ENCODE data around the gene MYOD1.

The MYOD1 gene

DNA sequence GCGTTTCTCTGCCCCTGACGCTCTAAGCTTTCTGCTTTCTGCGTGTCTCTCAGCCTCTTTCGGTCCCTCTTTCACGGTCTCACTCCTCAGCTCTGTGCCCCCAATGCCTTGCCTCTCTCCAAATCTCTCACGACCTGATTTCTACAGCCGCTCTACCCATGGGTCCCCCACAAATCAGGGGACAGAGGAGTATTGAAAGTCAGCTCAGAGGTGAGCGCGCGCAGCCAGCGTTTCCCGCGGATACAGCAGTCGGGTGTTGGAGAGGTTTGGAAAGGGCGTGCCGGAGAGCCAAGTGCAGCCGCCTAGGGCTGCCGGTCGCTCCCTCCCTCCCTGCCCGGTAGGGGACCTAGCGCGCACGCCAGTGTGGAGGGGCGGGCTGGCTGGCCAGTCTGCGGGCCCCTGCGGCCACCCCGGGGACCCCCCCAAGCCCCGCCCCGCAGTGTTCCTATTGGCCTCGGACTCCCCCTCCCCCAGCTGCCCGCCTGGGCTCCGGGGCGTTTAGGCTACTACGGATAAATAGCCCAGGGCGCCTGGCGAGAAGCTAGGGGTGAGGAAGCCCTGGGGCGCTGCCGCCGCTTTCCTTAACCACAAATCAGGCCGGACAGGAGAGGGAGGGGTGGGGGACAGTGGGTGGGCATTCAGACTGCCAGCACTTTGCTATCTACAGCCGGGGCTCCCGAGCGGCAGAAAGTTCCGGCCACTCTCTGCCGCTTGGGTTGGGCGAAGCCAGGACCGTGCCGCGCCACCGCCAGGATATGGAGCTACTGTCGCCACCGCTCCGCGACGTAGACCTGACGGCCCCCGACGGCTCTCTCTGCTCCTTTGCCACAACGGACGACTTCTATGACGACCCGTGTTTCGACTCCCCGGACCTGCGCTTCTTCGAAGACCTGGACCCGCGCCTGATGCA, at the start of gene MYOD1:
Gene MYOD1 (plus strand): TSS at position 544 of the 910 bp plus-strand sequence. CDS start 212 bp downstream, at position 756.
- no peak for DNase-seq (ENCODE audit: low read depth in 2 of 2)

DNA sequence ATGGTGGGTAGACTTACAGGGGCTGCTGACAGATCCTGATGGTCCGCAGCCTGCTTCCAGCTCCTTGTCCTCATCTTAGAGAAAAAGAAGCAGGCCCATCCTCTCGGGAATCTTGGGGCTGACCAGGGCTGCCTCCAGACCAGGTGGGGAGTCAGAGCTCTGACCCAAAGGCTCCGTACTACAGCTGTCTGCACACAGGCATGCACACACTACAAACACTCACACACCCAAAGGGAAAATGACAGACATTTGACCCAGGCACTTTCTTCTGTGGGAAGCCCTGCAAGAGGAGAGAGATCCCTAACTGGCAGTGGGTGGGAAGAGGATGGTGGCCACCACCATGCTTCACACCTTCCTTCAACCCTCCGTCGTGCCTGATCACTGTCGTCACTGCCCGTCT, 46.9 kb upstream of the MYOD1 start:
- no peak for DNase-seq (ENCODE audit: low read depth in 2 of 2)

DNA sequence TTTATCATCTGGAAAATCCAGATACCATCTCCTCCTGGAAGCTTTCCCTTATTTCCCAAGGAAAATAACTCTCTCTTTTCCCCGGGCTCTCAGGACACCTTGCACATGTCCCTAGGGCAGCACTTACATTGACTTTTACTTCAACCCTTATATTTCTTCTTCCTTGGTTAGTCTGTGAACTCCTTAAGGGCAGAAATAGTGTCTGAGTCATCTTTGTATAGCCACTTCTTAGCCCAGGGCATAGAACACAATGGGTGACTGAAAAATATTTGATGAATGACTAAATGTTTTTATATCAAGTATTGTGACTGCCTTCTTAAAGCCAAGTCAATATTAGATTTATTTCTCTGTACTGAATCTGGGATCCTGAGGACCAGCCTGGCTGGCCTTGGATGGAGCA, 45.4 kb upstream of the MYOD1 start:
- DNase-seq (ENCODE audit: low read depth in 2 of 2), result no peak

DNA sequence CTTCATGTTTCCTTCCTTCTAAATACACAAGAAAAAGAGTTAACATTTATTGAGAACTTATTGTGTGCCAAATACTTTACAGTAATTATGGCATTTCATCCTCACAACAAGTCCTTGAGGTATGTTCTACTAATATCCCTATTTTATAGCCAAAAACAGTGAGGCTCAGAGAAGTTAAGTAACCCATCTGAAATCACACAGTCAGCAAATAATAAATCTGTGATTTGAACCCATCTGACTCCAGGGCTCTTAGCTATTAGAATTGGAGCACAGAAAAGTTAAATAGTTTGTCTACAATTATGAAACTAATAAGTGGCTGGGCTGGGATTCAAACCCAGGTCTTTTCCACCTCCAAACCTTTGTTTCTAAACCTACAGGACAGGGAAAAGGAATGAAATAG, 36.5 kb upstream of the MYOD1 start:
- no peak for DNase-seq (ENCODE audit: low read depth in 2 of 2)

DNA sequence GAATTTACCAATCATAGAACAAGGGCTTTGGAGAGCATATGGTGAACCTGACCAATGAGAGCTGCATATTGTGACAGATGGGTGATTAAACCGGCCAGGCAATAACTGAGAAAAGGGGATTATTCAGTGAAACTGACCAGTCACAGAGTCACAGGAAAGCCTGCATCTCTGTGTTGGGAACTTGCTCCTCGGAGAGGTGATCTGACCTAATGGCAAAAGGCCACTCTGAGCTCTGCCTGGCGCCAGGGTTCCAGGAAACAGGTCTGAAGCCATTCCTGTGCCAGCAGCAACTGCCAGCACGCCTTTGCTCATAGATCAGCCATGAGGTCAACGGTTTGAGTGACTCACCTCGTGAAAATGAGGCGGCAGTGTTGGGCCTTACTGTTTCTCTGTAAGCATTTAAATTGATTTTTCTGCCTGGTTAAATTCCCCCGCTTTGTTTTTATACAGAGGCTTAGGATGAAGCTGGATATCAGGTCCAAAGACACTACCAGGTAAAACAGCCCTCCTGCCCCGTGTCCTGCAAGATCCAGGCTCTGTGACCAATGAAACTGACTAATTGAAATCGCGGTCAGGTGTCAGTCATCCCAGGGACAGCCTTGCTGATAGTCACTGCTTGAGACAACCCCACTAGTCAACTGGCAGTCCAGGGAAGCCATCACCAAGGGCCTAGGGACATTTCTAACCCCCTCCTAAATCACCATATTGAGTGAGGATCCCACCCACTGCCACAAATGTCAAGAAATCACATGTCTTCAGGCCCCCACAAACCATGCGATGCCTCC, 35.8 kb upstream of the MYOD1 start:
- DNase-seq (ENCODE audit: low read depth in 2 of 2), result no peak

DNA sequence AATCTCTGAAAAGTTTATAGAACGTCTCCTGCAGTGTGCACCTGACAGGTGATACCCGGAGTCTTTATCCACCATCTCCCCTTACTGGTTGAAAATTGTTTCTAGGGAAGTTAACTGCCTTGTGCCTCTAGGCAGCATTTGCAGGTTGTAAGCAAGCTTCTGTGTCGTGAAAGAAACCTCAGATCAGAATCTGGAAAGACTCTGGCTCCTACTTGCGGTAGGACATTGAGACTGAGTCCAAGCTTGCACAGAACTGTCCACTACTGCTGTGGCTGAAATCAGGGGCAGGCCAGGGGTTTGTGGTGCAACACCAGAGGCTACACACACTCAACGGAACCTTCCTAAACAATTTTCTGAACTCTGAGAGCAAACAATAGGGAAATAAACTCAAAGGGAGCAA, 34.8 kb upstream of the MYOD1 start:
- DNase-seq (ENCODE audit: low read depth in 2 of 2), result no peak

DNA sequence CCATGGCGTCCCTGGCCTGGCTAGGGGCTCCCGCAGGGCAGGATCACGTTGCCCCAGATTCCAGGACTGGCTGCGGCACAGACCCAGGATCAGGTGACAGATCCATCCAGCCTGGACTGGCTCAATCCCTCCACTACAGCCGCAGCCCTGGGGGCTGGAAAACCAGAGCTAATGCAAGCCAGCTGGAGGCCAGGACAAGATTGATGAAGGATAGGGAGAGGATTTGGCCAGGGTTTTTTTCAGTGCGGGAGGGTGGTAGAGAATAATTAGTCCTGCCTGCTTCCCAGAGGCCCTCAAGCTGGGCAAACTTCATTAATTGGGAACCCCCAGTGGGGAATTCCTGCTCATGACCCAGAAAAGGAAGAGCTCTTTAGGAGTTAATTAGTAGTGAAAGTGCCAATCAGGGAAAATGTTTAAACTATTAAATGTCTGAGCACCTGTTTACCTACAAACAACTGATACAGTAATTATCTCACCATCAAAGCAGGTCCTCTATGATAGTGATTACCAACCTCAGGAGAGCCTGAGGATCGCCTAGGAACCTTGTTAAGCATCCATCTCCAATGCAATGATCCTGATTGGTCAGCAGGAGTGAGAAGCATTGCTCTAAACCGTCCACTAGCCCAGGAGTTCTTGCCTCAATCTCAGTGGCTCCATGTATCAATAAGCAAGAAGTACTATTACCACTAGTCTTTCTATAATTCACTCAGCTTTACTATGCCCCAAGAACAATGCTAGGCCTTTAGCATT, 33.0 kb upstream of the MYOD1 start:
- DNase-seq (ENCODE audit: low read depth in 2 of 2), result no peak

DNA sequence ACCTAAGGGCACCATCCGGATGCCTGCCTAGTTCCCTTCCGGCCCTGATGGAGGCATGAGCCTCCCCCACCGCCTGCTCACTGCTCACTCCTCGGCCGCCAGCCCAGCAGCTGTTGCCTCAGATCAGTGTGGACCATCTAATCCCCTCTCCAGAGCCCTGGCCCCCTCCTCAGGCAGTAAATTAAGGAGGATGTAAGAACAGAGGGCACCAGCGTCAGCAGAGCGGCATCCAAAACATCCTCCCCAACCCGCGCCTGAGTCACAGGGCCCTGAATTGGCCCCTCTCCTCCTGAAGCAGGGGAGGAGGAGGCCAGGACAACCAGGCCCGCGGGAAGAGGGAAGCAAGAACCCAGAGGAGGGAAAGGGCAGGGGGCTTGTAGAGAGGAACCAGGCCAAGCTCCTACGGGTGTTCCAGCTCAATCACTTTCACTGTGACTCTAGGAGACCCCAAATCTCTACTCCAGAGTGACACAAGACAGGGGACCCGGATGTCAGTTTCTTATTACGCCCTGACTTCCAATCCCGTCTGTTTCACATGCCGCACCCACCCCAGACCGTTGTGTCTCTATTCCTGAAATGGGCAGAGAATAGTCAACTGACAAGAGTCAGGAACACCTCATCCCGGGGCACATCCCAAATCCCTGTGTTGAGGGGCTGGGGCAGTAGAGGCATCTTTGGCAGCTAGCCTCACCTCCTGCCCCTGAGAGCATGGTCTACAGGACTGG, 31.3 kb upstream of the MYOD1 start:
- no peak for DNase-seq (ENCODE audit: low read depth in 2 of 2)

DNA sequence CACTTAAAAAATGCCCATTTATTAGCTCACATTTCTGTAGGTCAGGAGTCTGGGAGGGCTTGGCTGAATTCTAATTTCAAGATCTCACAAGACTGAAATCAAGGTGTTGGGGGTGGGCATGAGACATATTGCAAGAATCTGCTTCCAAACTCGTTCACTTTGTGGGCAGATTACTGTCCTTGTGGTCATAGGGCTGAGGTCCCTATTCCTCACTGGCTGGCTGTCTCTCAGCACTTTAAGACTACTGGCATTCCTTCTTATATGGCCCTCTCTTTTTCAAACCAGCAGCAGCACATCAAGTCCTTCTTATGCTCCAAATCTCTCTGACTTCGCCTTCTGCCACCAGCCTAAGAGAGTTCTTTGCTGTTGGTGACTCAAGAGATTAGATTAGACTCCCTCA, 27.8 kb upstream of the MYOD1 start:
- DNase-seq (ENCODE audit: low read depth in 2 of 2), result no peak

DNA sequence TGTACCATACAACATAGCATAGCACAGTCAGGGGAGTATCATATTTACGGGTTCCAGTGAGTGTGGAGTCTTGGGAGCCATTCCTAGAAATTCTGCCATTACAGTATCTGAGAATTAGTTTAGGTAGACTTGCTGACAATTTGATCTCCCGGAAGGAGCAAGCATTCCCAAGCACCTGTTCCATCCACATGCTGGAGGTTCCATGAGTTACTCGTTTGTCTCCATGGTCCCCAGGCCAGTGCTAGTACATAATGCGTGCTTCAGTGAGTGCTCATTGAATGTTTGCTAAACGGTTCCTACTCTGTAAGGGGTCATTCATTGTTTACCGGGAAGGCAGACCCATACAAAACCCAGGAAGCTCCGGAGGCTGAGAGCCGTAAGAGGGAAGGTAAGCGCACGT, 27.4 kb upstream of the MYOD1 start:
- DNase-seq (ENCODE audit: low read depth in 2 of 2), result no peak

DNA sequence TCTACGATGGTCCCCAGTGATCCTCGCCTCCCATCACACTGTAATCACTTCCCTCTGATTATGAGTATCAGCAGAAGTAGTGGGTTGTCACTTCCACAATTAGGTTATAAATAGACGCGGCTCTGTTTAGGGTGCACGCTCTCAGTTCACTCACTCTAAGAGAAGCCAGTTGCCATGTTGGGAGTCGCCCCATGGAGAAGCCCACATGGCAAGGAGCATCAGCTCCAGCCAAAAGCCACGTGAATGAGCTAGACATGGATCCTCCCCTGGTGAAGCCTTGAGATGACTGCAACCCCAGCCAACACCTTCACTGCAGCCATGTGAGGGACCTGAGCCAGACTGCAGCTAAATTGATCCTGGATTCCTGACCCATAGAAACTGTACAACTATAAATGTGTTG, 26.4 kb upstream of the MYOD1 start:
- DNase-seq (ENCODE audit: low read depth in 2 of 2), result no peak

DNA sequence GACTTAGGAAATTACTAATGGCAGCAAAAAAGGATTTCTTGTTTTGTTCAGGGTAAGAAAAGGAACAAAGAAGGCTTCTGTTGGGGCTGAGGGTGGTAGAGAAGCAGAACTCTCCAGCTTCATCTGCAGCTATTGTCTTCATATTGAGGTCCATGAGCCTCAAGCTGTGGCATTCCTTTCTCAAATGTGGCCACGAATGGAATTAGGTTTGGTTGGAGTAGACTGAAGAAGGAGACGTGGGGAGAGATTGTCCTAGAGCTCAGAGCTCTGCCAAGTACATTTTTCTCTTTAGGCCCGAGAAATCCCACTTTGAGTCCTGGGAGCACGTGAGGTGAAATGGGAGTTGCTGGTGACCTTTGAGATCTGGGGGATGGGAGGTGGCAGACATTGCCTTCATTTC, 25.8 kb upstream of the MYOD1 start:
- DNase-seq (ENCODE audit: low read depth in 2 of 2), result no peak

DNA sequence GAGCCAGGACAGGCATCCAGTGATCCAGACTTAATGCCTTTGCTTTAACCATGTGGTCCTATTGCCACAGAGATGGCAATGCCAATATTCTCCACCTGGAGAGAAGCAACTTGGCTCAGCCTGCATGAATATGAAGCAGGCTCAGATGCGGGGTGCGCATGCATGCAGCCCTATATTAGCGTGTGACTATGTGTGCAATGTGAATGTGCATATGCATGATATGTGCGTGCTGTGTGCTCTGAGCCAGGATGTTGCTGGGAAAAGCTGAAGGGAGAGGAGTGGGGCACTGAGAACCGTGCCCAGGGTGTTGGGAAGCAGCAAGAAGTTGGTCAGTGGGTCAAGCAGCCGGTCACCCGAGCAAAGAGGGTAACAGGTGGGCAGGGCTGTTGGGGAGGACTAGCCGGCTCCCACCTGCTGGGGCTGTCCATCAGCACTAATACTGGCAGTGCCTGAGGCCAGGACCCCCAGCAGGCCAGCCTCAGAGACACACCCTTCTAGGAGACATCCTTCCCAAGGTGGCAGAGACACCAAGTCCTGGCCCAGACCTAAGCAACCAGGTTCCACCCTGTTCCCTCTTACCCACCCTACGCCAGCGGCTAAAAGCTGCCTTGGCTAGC, 24.8 kb upstream of the MYOD1 start:
- no peak for DNase-seq (ENCODE audit: low read depth in 2 of 2)

DNA sequence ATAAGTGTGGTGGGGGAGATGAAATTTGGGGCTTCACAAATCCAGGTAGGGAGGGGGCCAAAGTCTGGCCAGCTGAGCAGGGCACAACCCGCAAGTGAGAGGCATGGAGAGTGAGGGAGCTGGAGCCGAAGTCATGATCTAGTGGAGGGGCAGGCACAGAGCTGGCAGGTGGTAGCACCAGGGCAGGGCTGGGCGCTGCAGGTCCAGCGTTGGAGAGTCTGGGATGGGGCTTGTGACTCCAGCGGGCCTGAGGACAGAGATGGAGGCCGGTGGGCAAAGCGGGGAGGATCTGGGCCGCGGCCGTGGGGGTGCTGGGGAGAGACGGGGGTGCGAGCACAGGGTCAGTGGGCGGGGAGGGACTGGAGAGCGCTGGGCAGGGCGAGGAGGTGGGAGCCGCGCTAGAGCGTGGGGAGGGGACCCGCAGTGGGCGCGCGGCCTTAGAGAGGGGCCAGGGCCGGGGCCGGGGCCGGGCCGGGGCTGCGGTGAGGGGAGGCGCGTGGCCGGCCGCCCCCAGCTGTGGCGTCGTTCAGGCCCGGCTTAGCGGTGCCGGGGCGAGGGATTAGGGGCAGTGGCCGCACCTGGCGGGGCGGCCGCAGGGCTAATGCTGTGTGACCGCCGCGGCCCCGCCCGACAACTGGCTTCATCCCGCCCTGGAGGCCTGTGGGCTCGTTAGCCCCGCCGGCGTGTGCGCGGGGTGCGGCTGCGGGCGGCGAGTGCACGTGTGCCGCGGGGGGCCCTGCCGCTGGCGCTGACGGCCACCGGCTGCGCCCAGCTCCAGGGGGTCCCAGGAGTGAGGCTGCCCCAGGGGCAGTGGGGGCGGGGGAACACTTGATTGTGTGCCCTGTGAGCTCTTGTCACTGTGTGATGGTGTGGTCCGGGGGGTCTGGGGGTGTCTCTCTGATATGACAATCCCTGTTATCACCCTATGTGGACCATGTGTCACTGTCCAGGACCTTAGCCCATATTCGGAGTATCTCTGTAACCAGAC, 23.6 kb upstream of the MYOD1 start:
- DNase-seq (ENCODE audit: low read depth in 2 of 2), result no peak

DNA sequence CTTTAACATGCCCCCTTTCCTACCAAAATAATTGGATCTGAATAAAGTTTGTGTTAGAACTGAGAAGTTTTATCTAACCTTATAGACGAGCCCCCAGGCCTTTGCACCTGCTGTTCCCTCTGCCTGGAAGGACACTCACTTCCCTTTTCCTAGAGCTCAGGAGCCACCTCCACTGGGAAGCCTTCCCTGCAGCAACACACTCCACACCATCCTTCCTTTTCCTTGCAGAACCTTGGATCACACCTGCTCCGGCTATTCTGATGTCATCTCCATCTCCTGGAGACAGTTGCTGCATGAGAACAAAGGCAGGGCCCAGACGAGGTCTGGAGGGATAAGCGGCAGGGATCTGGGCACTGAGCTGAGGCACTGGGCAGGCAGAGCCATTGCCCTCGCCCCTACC, 22.6 kb upstream of the MYOD1 start:
- no peak for DNase-seq (ENCODE audit: low read depth in 2 of 2)

DNA sequence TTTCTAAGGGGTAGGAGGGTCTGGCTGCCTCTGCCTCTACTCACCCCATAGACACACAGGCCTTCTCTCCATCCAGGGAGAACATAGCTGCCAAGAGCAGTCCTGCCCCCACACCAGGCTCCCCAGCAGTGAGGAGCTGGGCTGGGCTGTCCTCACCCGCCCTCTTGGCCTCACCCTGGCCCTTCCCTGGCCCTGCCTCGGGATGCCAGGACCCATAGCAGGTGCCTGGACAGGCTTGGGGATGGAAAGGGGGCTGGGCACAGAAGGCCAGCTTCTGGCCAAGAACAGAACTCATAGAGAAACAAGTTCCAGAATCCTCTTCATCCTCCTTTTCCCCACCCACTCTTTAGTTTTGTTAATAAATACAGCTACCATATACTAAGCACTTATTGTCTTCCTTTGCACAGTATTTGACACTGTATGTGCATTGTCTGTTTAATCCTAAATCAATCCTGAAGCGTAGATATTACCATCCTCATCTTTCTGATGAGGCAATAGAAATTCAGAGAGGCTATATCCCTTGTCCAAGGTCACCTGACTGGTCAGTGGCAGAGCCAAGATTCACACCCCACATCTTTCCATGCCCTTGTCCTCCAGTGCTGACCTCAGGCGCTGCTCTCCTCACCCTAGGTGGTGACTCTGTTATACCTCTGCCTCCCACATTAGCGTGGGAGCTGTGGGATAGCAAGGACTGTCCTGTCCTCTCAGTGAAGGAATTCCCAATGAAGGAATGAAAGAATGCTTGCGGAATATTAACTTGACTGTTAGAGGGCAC, 22.0 kb upstream of the MYOD1 start:
- DNase-seq (ENCODE audit: low read depth in 2 of 2), result no peak

DNA sequence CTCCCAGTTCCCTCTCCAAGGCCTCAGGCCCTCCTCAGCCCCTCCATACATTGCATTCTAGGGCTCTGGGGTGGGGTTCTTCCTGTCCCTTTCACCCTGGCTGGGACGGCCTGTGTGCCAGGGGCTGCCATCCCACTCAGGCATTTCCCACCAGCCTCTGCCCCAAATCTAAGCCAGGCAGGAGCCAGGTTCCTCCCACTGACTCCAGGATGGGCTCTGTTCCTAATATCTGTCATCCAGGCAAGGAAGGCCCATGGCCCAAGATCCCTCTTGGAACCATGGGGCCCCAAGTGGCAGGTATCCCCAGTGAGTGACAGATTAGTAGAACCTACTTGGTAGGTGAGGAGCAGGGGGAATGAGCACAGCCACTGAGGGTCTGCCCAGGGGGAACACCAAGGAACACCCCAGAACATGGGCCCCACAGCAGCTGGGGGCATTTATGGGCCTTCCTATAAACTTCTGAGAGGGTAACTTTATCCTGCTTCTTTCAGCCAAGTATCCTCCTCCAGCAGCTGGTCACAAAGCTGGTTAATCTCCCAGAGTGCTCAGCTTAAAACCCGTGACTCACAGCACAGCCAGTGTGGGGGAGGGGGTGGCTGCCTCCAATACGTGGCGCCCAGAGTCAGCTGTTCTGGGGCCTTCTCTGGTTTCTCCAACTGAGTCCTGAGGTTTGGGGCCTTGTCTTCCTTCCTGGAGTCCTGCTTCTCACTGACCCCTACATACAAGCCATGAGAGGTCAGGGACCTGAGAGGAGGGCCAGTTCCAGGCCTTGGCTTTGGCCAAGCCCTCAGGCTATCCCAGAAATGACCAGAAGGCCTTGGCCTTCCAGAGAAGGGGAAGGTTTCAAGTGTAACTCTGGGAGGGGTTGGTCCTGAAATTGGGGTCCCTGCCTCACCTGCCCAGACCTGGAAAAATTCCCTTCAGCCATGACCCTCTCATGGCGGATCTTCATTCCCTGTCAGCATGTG, 19.9 kb upstream of the MYOD1 start:
- no peak for DNase-seq (ENCODE audit: low read depth in 2 of 2)

DNA sequence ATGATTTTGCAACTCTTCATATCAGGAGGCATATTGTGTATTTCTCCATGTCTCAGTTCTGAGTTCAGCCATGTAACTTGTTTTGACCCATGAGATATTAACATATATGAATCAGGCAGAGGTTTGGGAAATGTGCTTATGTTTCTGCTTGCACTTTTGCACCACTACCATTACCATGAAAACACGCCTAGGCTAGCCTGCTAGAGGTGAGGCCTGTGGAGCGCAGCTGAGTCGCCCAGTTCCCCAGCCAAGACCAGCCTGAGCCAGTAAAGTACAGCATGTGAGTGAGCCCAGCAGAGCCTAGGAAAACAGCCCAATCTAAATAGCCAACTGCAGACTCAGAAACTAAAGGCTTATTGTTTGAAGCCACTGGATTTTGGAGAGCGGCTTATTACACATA, 18.4 kb upstream of the MYOD1 start:
- no peak for DNase-seq (ENCODE audit: low read depth in 2 of 2)

Data from activated CD8-positive, alpha-beta memory T cell treated with anti-CD3 and anti-CD28 coated beads for 4 hours (primary cell).